RWPE1 (cell line): ENCODE results near the gene KRTAP10-1.

Source experiments
- CTCF ChIA-PET: fragments of 350-600 bp; sonication (Branson Sonifier 250); formaldehyde crosslinking; extraction: SDS; loops from one replicate; lab custom pipeline; 2021; lab: Yijun Ruan, JAX
- POLR2A ChIA-PET: fragments of 400-600 bp; formaldehyde crosslinking; extraction: SDS; loops from one replicate; lab custom pipeline; 2020; ENCODE audit warnings: antibody characterized with exemption; ENCODE audit not compliant: low non-redundant PET; lab: Yijun Ruan, JAX
- DNase-seq: peaks from one replicate; pipeline ENCODE4 v3.0.0; 2012; ENCODE audit warnings: low spot score
- H3K27ac ChIP-seq: fragments of 450-650 bp; 2 replicates; pipeline ENCODE4 v1.5.1; 2017
- CTCF ChIP-seq: fragments of 450-650 bp; conservative IDR thresholded peaks from 2 replicates; pipeline ENCODE4 v1.5.1; 2017; ENCODE audit warnings: low read depth, mild to moderate bottlenecking

Gene KRTAP10-1

GRCh38 chr21:44494418-44494817, 45.6 kb downstream of the KRTAP10-1 start:
- CTCF ChIA-PET, result interaction anchor here (0.6 kb wide), 1 partner anchor 118 kb away, joined by 3 read pairs; no protein-coding TSS in a partner anchor
- no peak for DNase-seq
- POLR2A ChIA-PET, result no interaction called here
- no peak overlapping the region for H3K27ac ChIP-seq
- no peak for TF ChIP-seq CTCF

- DNase-seq, result no peak
- no peak overlapping the region for H3K27ac ChIP-seq
- TF ChIP-seq CTCF, result no peak
- ChIA-PET POLR2A (no interaction called here), CTCF (no interaction called here)
These were observed 47.2 kb downstream of the KRTAP10-1 start for GRCh38 chr21:44492567-44493385.

GRCh38 chr21:44490816-44491215, 49.2 kb downstream of the KRTAP10-1 start:
- DNase-seq, result no peak
- TF ChIP-seq CTCF, result no peak
- POLR2A ChIA-PET, result no interaction called here
- H3K27ac ChIP-seq, result no peak overlapping the region
- CTCF ChIA-PET, result no interaction called here

- no peak overlapping the region for H3K27ac ChIP-seq
- TF ChIP-seq CTCF, result no peak
- ChIA-PET POLR2A (no interaction called here), CTCF (no interaction called here)
- DNase-seq, result no peak
These were observed 49.6 kb downstream of the KRTAP10-1 start for GRCh38 chr21:44490405-44490804.

GRCh38 chr21:44489962-44490361, 50.0 kb downstream of the KRTAP10-1 start:
- TF ChIP-seq CTCF, result no peak
- ChIA-PET CTCF (interaction anchor here (0.6 to 0.7 kb wide), 2 partner anchors 182 to 438 kb away, joined by 3 read pairs; no protein-coding TSS in a partner anchor), POLR2A (no interaction called here)
- DNase-seq, result no peak
- H3K27ac ChIP-seq, result no peak overlapping the region
